GM10847 (cell line): ENCODE measurements around the gene ARHGAP26.

Experiments
- POLR2A ChIP-seq: IDR thresholded peaks from 2 replicates; pipeline ENCODE4 v1.6.1; 2011; ENCODE audit not compliant: insufficient read length; ENCODE audit errors: extremely low read depth

Gene ARHGAP26

GRCh38 chr5:143025971-143026370 lies 255.8 kb downstream of the ARHGAP26 start:
- no peak for TF ChIP-seq POLR2A

DNA sequence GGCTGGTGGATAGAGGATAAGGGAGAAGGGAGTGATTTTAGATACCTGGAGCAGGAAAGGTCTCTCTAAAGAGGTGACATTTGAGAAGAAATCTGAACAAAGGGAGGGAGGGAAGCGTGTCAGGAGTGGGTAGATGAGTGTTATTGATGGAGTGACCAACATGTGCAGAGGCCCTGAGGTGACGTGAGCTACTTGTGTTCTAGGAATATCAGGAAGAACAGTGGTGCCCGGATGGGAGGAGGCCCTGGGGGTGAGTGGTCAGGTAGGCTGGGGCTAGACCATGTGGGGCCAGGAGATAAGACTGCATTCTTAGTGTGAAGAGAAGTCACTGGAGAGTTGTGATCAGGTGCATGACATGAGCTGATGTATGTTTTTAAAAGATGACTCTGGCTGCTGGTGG lies 256.2 kb downstream of the ARHGAP26 start:
- no peak for TF ChIP-seq POLR2A

- no peak for TF ChIP-seq POLR2A
Measured at GRCh38 chr5:143029293-143029692, 259.1 kb downstream of the ARHGAP26 start.

DNA sequence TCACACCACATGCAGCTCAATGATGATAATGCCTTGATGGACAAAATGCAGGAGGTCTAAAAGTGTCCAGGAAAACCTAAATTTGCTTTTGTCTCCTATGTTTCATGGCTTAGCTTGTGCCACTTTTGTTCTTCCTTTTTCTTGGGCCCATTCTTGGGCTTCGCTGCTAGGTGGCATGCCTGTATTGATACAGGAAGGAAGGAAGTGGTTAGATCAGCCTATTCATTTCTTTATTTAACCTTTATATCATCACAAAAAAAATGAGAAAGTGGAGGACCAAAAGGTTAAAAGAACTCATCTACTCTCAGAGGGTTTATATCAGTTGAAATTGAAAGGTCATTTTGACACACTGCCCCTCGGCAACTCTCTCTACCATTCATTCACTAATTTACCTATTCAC lies 260.2 kb downstream of the ARHGAP26 start:
- TF ChIP-seq POLR2A, result no peak

GRCh38 chr5:143031781-143032580 lies 261.8 kb downstream of the ARHGAP26 start:
- TF ChIP-seq POLR2A, result no peak

GRCh38 chr5:143032581-143032836 lies 262.3 kb downstream of the ARHGAP26 start:
- no peak for TF ChIP-seq POLR2A

GRCh38 chr5:143033535-143034250 lies 263.5 kb downstream of the ARHGAP26 start:
- no peak for TF ChIP-seq POLR2A

DNA sequence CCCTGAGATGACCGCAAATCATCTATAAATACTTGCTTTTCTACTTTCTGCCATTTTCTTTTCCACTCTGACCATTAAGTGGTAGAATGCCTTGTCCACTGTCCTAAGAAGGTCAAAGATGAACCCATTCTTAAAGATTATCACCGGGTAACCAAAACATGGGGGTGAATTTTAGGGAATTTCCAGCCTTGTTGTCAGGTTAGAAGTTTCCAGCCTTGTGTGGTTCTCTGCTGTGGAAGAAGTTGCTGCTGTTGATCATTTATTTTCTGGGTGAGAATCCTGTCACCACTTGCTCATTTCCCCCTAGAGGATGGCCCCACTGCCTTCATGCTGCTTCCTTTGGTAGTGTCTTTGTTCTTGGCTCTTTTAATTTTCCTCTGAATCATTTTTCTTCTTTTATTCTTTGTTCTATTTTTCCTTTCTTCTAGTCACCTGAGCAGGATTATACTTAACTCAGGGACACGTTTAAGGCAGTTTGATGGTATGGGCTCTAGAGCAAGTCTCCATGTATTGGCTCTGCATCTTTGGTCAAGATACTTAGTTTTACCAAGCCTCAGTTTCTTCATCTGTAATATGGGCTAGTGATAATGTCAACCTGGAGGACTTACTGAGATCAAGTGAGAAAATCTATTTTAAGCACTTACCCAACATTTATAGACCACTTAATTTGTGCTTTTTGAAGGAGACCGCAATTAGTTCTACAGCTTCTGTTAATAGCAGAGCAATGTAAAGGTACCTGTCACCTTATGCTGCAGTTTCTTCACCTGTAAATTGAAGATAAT lies 266.2 kb downstream of the ARHGAP26 start:
- TF ChIP-seq POLR2A, result no peak

DNA sequence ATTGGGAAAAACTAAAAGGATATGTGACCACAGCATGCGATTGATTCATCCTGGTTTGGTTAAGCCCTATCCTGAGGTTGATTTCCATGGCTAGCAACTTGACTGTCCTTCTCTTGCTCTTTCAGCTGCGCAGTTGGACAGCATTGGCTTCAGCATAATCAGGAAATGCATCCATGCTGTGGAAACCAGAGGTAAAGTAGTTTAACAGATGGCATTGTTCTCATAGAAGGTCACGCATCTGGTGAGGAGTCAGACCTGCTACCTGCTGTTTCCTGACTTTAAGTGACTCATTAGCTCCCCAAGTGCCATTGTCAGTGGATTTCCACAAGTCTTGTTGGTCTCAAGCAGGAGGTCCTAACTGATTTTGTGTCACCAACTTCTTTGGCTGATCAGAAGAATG lies 266.9 kb downstream of the ARHGAP26 start:
- TF ChIP-seq POLR2A, result no peak

- no peak for TF ChIP-seq POLR2A
Measured at GRCh38 chr5:143037708-143038107, 267.5 kb downstream of the ARHGAP26 start.

GRCh38 chr5:143040622-143041021 lies 270.4 kb downstream of the ARHGAP26 start:
- TF ChIP-seq POLR2A, result no peak

DNA sequence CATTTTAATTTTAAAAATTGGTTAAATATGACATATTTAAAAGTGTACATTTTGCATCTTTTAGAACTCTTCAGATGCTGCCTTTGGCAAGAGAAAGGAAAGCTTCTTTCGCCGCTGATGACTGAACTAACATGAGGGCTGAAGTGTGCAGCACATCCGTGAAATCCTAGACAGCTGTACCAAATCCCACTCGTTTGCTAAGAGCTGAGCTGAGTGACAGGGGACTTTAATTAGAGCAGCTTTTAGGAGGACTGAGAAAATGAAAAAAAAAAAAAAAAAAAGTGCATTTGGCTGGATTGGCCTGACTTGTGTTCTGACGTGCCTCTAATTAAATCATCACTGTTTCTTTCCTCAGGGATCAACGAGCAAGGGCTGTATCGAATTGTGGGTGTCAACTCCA lies 271.3 kb downstream of the ARHGAP26 start:
- no peak for TF ChIP-seq POLR2A

DNA sequence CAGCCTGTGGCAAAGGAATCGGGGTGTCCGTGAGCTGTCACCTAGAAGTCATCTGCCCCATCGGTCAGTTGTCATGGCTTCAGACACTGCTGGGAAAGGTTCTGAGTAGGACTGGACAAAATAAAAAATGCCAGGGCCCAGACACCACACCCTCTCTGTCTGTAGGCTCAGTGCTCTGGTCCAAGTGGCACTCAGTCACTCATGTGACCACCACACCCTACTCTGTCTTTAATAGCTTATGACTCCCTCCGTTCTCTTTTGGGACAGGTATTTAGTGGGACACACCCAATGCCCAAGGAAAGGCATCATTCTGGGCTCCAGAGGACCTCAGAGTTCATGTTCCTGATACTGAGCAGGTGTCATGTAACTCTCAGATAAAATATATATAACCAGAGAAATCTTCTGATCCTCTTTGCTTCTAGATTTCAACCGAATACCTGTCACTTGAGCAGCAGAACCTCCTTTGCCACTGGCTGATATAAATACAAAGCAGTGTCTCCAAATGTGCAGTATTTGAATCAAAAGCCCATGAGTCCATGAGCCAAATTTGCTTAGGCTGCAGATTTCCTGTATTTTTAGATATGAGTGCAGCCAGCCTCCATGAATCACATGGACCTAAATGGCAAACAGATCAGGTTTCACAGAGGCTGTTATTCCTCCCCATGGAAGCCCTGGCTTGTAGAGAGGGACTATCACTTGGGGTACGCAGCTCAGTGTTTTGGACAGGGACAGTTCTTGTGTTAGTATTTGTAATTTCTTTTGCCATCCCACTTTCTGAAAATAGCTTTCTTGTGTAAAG lies 272.0 kb downstream of the ARHGAP26 start:
- TF ChIP-seq POLR2A, result no peak

- TF ChIP-seq POLR2A, result no peak
Measured at GRCh38 chr5:143044265-143044664, 274.1 kb downstream of the ARHGAP26 start.

DNA sequence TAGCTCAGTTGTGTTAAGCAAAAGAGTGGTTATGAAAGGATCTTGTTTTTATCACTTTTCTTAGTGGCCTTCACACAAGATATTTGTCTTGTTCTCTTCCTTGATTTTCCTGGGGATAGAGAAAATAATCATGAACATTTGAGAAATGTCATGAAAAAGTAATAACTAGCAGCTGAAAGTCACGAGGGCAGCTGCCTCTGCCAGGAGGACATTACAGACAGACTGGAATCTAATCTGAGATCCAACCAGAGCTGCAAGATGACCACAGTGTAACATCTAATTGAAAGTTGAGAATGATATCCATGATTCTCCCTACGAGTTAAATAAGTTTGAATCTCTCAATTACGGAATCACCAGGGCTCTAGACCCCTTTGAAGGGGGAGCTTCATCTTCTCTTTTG lies 274.9 kb downstream of the ARHGAP26 start:
- TF ChIP-seq POLR2A, result no peak
